ENCODE results near the gene RAB32.
"Not testable (repeated sequence)": the region's sequence is repeated elsewhere in the genome, so short reads cannot be mapped to it uniquely, and the experiment has no call there.

The RAB32 gene

DNA sequence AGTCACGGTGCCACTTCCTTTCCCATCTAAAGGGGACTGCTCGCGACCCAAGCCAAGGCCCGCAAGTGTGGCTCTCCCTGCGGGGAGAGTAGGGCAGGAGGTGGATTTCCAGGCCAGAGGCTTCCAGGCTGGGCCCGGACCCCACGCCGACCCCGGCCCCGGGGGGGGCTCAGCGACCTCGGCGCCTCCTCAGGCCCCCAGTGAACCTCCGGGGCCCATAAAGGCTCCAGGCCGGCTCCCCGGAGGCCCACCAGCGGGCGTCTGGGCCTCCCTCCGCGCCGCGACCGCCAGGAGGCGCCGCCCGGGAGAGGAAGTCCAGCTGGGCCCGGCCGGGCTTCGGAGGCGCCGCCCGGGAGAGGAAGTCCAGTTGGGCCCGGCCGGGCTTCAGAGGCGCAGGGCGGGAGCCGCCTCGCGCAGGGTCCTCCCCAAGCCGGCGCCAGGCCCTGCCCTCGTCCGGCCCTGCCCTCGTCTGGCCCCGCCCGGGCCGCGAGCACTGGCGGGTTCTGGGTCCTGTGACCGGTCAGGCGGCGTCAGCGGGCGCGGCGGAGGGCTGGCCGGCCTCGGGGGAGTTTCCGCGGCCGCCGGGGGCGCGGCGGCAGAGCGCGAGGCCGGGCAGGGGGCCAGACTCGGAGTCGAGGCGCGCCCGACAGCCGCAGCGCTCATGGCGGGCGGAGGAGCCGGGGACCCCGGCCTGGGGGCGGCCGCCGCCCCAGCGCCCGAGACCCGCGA is at the start of gene RAB32:
TSS of gene RAB32 (plus strand) at position 623 of the 729 bp plus-strand sequence. CDS start at position 662, 39 bp downstream.
- DNase-seq (ENCODE audit: low read depth, low spot score): peak; percentile 21

- no peak for DNase-seq (ENCODE audit: low read depth, low spot score)
These were observed 45.3 kb upstream of the RAB32 start for GRCh38 chr6:146498309-146498708.

DNA sequence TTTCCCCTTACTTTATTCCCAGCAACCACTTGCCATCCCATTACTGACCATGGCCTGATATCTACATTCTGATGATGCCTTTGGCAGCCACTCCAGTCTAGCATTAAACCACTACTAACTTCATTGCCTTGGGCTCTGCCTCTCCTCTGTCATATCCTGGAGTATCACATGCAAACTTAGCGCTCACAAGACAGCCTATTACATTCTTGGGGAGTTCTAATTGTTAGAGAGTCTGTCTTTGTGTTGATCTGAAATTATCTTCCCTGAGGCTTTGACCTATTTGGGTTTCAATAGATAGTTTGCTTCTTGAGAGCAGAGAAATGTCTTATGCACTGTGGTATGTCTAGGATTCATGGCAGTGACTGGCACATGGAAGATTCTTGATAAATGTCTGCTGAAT is 40.5 kb upstream of the RAB32 start:
- DNase-seq (ENCODE audit: low read depth, low spot score): no peak

- DNase-seq (ENCODE audit: low read depth, low spot score): no peak
These were observed 28.4 kb upstream of the RAB32 start for GRCh38 chr6:146515212-146515611.

- no peak for DNase-seq (ENCODE audit: low read depth, low spot score)
These were observed 17.4 kb upstream of the RAB32 start for GRCh38 chr6:146526192-146526591.

DNA sequence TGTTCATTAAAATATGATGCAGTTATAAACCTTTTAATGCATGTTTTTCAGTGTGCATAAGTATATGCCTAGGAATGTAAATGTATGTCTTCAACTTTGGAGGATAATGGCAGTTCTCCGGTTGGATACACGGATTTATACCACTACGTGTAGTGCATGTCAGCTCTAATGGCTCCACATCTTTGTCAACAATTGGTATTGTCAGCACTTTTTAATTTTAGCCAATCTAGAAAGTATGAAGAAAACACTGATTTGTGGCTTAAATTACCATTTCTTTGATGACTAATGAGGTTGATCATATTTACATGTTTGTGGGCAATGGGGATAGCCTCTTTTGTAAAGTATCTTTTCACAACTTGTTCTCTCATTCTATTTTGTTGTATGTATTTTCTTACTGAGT is 10.9 kb upstream of the RAB32 start:
- no peak for DNase-seq (ENCODE audit: low read depth, low spot score)

- no peak for DNase-seq (ENCODE audit: low read depth, low spot score)
These were observed 787 bp upstream of the RAB32 start for GRCh38 chr6:146542881-146543210.

- DNase-seq (ENCODE audit: low read depth, low spot score): peak; percentile 27
These were observed 445 bp downstream of the RAB32 start for GRCh38 chr6:146543940-146544615.

DNA sequence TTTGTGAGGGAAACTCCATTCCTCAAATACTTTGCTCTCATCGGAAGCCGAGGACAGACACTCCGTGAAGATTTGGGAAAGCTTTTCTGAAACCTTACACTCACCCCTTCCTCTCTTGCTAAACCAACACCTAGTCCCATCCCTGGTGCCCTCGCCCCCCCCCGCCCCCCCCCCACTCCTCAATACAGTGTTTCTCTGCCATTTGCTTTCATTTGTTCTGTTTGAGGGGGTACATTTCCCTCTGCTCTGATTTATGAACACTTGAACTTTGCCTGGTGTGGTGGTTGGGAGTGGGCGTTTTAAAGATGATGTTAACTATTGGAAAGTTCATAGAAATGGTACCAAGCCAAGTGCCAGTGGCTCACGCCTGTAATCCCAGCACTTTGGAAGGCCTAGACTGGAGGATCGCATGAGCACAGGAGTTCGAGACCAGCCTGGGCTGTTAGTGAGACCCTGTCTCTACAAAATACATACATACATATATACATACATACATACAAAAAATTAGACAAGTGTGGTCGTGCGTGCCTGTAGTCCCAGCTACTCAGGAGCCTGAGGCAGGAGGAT is 1.1 kb downstream of the RAB32 start:
- DNase-seq (ENCODE audit: low read depth, low spot score): no peak

GRCh38 chr6:146545581-146545980 is 1.9 kb downstream of the RAB32 start:
- DNase-seq (ENCODE audit: low read depth, low spot score): no peak

DNA sequence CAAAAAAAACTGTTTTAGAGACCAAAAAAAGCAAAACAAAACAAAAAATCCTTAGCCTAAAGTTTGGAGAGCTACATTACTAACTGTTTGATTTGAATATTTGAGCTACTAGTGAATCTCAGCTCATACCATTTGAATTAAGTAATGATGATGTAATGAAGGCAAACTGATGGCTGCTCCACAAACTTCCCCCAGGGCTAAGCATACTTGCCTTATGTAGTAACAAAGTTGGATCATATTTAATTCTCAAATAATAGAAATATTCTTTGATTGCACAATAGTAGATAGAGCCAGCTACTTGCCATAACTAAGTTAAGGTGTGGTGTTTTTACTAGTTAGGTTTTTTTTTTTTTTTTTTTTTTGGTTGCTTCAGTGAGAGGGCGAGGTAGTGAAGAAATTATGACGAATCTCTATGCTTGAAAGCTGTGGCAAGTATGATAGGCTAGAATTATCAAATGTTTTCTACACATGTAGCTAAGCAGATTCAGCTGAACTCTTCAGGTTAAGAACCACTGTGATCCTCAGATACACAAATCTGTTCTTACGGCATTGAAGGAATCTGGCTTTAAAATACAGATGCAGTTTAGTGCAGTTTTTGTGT is 2.9 kb downstream of the RAB32 start:
- no peak for DNase-seq (ENCODE audit: low read depth, low spot score)

- DNase-seq (ENCODE audit: low read depth, low spot score): no peak
These were observed 4.3 kb downstream of the RAB32 start for GRCh38 chr6:146547889-146548288.

DNA sequence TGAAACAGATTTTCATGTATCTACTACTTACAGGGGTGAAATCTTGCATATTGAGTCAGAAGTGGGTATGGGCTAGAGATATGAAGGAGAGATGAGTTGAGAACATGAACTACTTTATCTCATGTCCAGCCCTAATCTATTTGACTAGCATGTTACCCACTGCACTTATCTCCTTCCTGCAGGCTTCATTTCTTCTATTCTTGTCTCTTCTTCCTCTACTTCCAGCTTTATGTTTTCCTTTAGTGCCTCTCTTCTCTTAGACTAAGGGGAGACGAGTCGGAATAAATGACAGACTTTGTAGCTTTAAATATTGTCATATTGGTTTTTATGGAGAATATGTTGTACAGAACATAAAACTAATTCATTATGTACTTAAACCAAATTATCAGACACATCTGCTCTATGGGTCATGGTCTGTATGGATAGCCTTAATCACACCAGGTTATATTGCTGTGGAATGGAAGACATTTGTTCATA is 5.3 kb downstream of the RAB32 start:
- no peak for DNase-seq (ENCODE audit: low read depth, low spot score)

DNA sequence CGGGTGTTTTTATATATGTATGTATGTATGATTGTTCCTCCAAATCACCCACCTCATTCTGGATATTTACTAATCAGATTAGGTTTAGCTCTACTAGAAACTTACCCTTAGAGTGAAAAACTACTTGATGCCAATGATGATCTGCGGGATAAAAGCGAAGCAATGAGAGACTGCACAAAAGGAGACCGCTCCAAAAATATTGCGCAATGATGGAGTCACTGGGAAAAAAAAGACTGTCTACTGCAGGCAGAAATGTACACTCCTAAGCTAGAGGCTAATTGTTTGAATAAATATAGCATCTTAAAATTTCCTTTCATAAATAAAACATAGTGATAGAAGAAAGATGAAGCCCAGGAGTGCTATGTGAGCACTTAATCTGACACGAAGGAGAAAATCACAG is 7.3 kb downstream of the RAB32 start:
- DNase-seq (ENCODE audit: low read depth, low spot score): no peak

GRCh38 chr6:146551545-146551944 is 7.9 kb downstream of the RAB32 start:
- no peak for DNase-seq (ENCODE audit: low read depth, low spot score)

DNA sequence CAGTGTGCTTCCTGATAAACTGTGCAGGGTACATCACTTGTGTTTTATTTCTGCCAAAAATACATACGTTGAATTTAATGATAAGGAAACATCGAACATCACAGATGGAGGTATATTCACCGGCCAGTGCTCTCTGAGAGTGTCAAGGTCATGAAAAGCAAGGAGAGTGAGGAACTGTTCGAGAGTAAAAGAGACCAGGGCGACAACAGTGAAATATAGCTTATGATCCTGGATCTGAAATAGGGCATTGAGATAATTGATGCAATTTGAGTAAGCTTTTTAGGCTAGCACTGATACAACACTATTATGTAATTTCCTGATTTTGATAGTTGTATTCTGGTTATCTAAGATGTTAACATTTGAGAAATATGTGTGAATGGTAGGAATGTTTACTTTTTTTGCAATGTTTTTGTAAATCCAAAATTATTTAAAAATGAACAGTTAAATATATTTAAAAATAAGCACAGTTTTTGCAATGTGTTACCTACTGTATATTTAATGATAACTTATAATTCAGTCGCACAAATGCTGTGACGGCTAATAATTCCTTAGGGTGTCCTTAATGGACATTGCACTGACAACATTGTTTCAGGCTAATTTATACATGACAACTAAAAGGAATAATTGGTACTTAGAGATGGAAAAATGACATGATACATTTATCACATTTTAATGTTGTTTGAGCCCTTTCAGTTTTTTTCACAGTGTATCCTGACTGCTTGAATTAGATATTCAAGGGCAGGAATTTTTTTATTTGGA is 9.9 kb downstream of the RAB32 start:
- DNase-seq (ENCODE audit: low read depth, low spot score): no peak

DNA sequence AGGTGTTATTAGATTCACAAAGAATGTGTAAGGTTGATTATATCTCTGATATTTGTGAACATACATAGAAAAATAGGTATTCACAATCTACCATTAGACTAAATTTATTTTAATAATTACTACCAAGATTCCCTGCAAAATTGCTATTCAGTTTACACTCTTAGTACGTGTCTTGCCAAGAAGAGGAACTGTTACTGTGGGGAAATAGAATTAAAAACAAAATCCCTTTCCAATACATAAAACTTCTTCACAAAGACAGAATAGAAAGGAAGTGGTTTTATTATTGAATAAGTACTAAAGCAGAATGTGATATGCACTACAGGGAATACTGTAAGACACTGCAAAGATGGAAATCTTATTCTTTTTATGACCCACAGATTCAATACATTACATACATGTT is 17.0 kb downstream of the RAB32 start:
- no peak for DNase-seq (ENCODE audit: low read depth, low spot score)

DNA sequence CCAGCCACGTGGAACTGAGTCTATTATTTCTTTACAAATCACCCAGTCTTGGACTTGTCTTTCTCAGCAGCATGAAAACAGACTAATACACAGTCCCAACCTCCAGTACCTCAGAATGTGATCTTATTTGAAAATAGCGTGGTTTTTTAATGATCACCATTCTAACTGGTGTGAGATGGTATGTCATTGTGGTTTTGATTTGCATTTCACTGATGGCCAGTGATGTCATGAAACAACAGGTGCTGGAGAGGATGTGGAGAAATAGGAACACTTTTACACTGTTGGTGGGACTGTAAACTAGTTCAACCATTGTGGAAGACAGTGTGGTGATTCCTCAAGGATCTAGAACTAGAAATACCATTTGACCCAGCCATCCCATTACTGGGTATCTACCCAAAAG is 23.0 kb downstream of the RAB32 start:
- not testable (repeated sequence) for DNase-seq (ENCODE audit: low read depth, low spot score)

DNA sequence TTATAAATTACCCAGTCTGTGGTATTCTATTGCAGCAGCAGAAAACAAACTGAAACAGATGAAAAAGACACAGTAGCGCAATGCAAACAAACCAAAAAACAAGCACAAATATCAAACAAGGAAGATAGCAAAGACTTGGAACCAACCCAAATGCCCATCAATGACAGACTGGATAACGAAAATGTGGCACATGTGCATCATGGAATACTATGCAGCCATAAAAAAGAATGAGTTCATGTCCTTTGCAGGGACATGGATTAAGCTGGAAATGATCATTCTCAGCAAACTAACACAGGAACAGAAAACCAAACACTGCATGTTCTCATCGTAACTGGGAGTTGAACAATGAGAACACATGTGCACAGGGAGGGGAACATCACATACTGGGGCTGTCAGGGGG is 25.0 kb downstream of the RAB32 start:
- DNase-seq (ENCODE audit: low read depth, low spot score): not testable (repeated sequence)

- no peak for DNase-seq (ENCODE audit: low read depth, low spot score)
These were observed 30.6 kb downstream of the RAB32 start for GRCh38 chr6:146574211-146574610.

- DNase-seq (ENCODE audit: low read depth, low spot score): no peak
These were observed 34.4 kb downstream of the RAB32 start for GRCh38 chr6:146578054-146578453.

DNA sequence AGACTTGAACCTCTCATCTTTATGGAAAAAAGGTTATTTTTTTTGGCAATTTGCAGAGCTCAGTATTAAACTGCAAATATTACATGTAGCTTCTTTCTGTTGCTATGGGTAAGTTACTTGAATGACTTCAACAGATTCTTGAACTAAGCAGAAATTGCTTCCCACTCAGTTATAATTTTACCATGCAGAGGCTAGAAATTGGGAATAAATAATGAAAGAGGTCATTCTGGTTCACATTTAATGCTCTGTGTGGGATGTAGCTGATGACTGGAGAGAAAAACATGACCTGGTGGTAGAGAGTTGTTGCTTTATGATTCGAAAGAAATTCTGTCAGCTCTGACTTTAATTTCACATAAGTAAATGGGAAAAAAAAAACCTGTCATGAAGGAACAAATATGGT is 38.3 kb downstream of the RAB32 start:
- no peak for DNase-seq (ENCODE audit: low read depth, low spot score)
